GM19372 (cell line): ENCODE results near the gene MYPOP.
A peak's percentile ranks its signal among the peaks of the same experiment; 100 is the strongest.

Experiments used
- ATAC-seq: cut with Tn5 transposase; IDR thresholded peaks from one replicate; pipeline ENCODE4 v1.9.1; 2021; ENCODE audit warnings: mild to moderate bottlenecking, low read depth, moderate library complexity; ENCODE audit not compliant: unreplicated experiment

Gene MYPOP

GRCh38 chr19:45864629-45865082, 37.8 kb downstream of the MYPOP start:
- ATAC-seq, result no peak

GRCh38 chr19:45863840-45864628, 38.4 kb downstream of the MYPOP start, which contains the start of gene FOXA3:
TSS of gene FOXA3 (plus strand) at chr19:45864326. CDS start at chr19:45864457, 131 bp downstream.
- ATAC-seq, result no peak

- ATAC-seq, result no peak
These were observed 39.0 kb downstream of the MYPOP start for GRCh38 chr19:45863335-45863839.

- ATAC-seq, result peak; percentile 90
These were observed 39.7 kb downstream of the MYPOP start, which contains the start of gene SYMPK for GRCh38 chr19:45862564-45863334. TSS of gene SYMPK (minus strand) at chr19:45863147. CDS start at chr19:45854495, 8,652 bp downstream.

GRCh38 chr19:45862271-45862563, 40.2 kb downstream of the MYPOP start:
- ATAC-seq, result no peak

GRCh38 chr19:45860359-45861259, 41.8 kb downstream of the MYPOP start:
- ATAC-seq, result no peak

GRCh38 chr19:45854167-45854778, 48.1 kb downstream of the MYPOP start:
- ATAC-seq, result no peak

- no peak for ATAC-seq
These were observed 49.4 kb downstream of the MYPOP start for GRCh38 chr19:45852983-45853382.

GRCh38 chr19:45852145-45852750, 50.2 kb downstream of the MYPOP start:
- ATAC-seq, result no peak

GRCh38 chr19:45848922-45849321, 53.5 kb downstream of the MYPOP start:
- ATAC-seq, result no peak

GRCh38 chr19:45847663-45848062, 54.8 kb downstream of the MYPOP start:
- no peak for ATAC-seq

GRCh38 chr19:45842198-45842597, 60.2 kb downstream of the MYPOP start:
- no peak for ATAC-seq
